Gastrocnemius medialis (tissue), 4 donors: ENCODE results near the gene RAB3C. TPM values are rescaled to one million over a fixed set of nuclear protein-coding genes. Genes with fewer than 3 reads are reported as not detected.

Experiments
- ATAC-seq, 2 donors: fragments of 150-250 bp; one replicate each; pipeline ENCODE4 v1.9.1; 2016
- DNase-seq, 2 donors: peaks; one replicate each; pipeline ENCODE4 v3.0.0-alpha.2; 2019
- H3K27ac ChIP-seq, 4 donors: fragments of 200-600 bp; sonication (generic); 1 replicate in 1 of 4; 2 replicates in 3 of 4; pipeline ENCODE4 v1.5.1; 2016 to 2018; ENCODE audit warnings: mild to moderate bottlenecking in 2 of 4, moderate library complexity in 1 of 4
- H3K27me3 ChIP-seq, 3 donors: fragments of 200-600 bp; sonication (generic) in 2 of 3; 1 replicate in 1 of 3; 2 replicates in 2 of 3; pipeline versions ENCODE4 v1.5.1 to v1.6.0; 2016 to 2019; ENCODE audit warnings: mild to moderate bottlenecking in 1 of 3, moderate library complexity in 1 of 3
- H3K36me3 ChIP-seq, 2 donors: fragments of 200-600 bp; sonication (generic) in 1 of 2; one replicate each; pipeline ENCODE4 v1.5.1; 2017 to 2018
- H3K4me1 ChIP-seq, 2 donors: fragments of 200-600 bp; sonication (generic) in 1 of 2; one replicate each; pipeline ENCODE4 v1.5.1; 2016 to 2017; ENCODE audit warnings: mild to moderate bottlenecking in 2 of 2
- H3K4me3 ChIP-seq, 4 donors: fragments of 200-600 bp; sonication (generic) in 3 of 4; 1 replicate in 1 of 4; 2 replicates in 3 of 4; pipeline ENCODE4 v1.5.1; 2016 to 2019; ENCODE audit warnings: mild to moderate bottlenecking in 2 of 4
- H3K9me3 ChIP-seq, 3 donors: fragments of 200-600 bp; sonication (generic) in 2 of 3; 1 replicate in 1 of 3; 2 replicates in 2 of 3; pipeline ENCODE4 v1.5.1; 2016 to 2019
- POLR2A ChIP-seq, 2 donors: fragments of 450-650 bp; IDR thresholded peaks; one replicate each; pipeline ENCODE4 v1.6.1; 2017; ENCODE audit warnings: antibody characterized with exemption in 2 of 2, mild to moderate bottlenecking in 2 of 2, moderate library complexity in 2 of 2
- in situ Hi-C, 4 donors: fragments of 200-750 bp; cut with MboI; loops; one replicate each; pipeline versions ENCODE4 v1.15.0 to v1.8.0; 2017; ENCODE audit warnings: low sequenced_read_pairs in 4 of 4
- intact Hi-C: fragments of 100-400 bp; cut with DNase I; formaldehyde crosslinking; loops from one replicate; pipeline ENCODE4 v1.15.1; 2023; ENCODE audit warnings: low total_unique reads
- total RNA-seq, 4 donors: library from RNA; depleted of rRNA; stranded (reverse); fragments of >200 nt; gene quantifications; one replicate each; pipeline versions ENCODE4 v1.1.0 to v1.2.3, GENCODE V29; 2016
- TF ChIP-seq, protein P1 (sequence below), 5 experiments: fragments of 450-650 bp in 3 of 5; fragments of 200-600 bp in 2 of 5; sonication (generic) in 2 of 5; IDR thresholded peaks in 4 of 5; conservative IDR thresholded peaks in 1 of 5; 1 replicate in 4 of 5; 2 replicates in 1 of 5; pipeline ENCODE4 v1.5.1; 2016 to 2019; ENCODE audit warnings: antibody characterized with exemption in 5 of 5, mild to moderate bottlenecking in 3 of 5, moderate library complexity in 3 of 5

The RAB3C gene
- total RNA-seq, 4 donors from 2014 or later = 0.02 to 0.73 (median 0.07) TPM

GRCh38 chr5:58751222-58751837 is 168.5 kb downstream of the RAB3C start:
- intact Hi-C loops (no loop called here), in situ Hi-C loops (no loop called here)
- Histone ChIP-seq H3K27me3 (no peaks in the 10 kb centered on the region), H3K9me3 (no peaks in the 10 kb centered on the region), H3K36me3 (no peaks in the 10 kb centered on the region), H3K4me1 (no peaks in the 10 kb centered on the region), H3K27ac (no peak overlapping the region), H3K4me3 (no peak overlapping the region)
- DNase-seq (no peak), ATAC-seq (no peak)
- TF ChIP-seq, protein P1, sequence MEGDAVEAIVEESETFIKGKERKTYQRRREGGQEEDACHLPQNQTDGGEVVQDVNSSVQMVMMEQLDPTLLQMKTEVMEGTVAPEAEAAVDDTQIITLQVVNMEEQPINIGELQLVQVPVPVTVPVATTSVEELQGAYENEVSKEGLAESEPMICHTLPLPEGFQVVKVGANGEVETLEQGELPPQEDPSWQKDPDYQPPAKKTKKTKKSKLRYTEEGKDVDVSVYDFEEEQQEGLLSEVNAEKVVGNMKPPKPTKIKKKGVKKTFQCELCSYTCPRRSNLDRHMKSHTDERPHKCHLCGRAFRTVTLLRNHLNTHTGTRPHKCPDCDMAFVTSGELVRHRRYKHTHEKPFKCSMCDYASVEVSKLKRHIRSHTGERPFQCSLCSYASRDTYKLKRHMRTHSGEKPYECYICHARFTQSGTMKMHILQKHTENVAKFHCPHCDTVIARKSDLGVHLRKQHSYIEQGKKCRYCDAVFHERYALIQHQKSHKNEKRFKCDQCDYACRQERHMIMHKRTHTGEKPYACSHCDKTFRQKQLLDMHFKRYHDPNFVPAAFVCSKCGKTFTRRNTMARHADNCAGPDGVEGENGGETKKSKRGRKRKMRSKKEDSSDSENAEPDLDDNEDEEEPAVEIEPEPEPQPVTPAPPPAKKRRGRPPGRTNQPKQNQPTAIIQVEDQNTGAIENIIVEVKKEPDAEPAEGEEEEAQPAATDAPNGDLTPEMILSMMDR (IDR thresholded peaks at IDR 0.05 in 4 of 5, conservative IDR thresholded peaks at IDR 0.05 in 1 of 5) = no peak
- TF ChIP-seq POLR2A (IDR thresholded peaks at IDR 0.05) = no peak

DNA sequence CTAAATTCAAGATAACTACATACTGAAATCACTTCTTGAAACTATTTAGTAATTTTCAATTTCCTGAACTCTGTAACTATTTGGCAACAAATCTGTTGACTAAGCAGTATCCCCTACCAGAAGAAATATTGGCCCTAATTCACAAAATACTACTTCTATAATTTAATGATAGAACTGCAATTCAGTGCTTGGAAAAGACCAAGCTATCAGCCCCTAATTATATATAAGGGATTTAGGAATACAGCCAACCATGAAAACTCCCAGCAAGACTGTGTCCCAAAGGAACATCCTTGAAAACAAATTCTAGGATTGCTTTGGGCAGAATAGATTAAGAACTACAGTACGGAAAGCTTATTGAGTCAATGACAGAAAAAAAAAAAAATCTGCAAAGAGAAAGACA is 169.2 kb downstream of the RAB3C start:
- Histone ChIP-seq H3K36me3 (no peaks in the 10 kb centered on the region), H3K4me1 (no peaks in the 10 kb centered on the region), H3K27ac (no peak overlapping the region), H3K4me3 (no peak overlapping the region), H3K9me3 (no peaks in the 10 kb centered on the region), H3K27me3 (no peaks in the 10 kb centered on the region)
- ATAC-seq = no peak
- TF ChIP-seq, protein P1 (IDR thresholded peaks at IDR 0.05 in 4 of 5, conservative IDR thresholded peaks at IDR 0.05 in 1 of 5) = no peak
- intact Hi-C loops (no loop called here), in situ Hi-C loops (no loop called here)
- DNase-seq = no peak

GRCh38 chr5:58753446-58753845 is 170.6 kb downstream of the RAB3C start:
- H3K36me3 ChIP-seq = no peaks in the 10 kb centered on the region
- TF ChIP-seq POLR2A (IDR thresholded peaks at IDR 0.05) = no peak
- TF ChIP-seq, protein P1 (IDR thresholded peaks at IDR 0.05 in 4 of 5, conservative IDR thresholded peaks at IDR 0.05 in 1 of 5) = no peak
- H3K27ac ChIP-seq = no peak overlapping the region
- H3K4me3 ChIP-seq = no peak overlapping the region
- H3K9me3 ChIP-seq = no peaks in the 10 kb centered on the region
- ATAC-seq (no peak), DNase-seq (no peak)
- no peaks in the 10 kb centered on the region for H3K4me1 ChIP-seq
- no peaks in the 10 kb centered on the region for H3K27me3 ChIP-seq
- in situ Hi-C loops = no loop called here
- intact Hi-C loops = no loop called here

DNA sequence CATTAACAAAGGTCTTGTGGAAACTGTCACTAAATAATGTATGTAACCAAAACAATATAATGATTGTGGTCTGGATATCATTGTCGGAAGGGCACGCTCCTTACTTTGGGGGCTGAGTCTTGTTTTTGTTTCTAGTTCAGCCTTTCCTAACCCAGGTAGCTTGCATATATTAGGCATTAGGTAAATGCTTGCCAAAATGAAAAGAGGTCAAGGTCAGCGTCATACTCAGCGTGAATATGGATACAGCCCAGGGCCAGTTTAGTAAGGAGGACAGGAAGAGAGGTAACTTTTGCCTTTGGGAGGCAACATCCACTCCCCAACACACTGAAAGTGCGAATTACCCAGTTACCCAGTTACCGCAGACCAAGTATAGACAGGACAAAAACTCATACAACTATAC is 171.4 kb downstream of the RAB3C start:
- no peak for ATAC-seq
- no peaks in the 10 kb centered on the region for H3K36me3 ChIP-seq
- DNase-seq = no peak
- intact Hi-C loops (no loop called here), in situ Hi-C loops (no loop called here)
- no peaks in the 10 kb centered on the region for H3K9me3 ChIP-seq
- no peak overlapping the region for H3K4me3 ChIP-seq
- no peak overlapping the region for H3K27ac ChIP-seq
- TF ChIP-seq, protein P1 (IDR thresholded peaks at IDR 0.05 in 4 of 5, conservative IDR thresholded peaks at IDR 0.05 in 1 of 5) = no peak
- no peak for TF ChIP-seq POLR2A (IDR thresholded peaks at IDR 0.05)
- peaks cover 0 to 3% of the 10 kb centered on the region in 2 donors for H3K4me1 ChIP-seq
- H3K27me3 ChIP-seq = no peaks in the 10 kb centered on the region

- no peak for TF ChIP-seq POLR2A (IDR thresholded peaks at IDR 0.05)
- TF ChIP-seq, protein P1 (IDR thresholded peaks at IDR 0.05 in 4 of 5, conservative IDR thresholded peaks at IDR 0.05 in 1 of 5) = no peak
- intact Hi-C loops = no loop called here
- in situ Hi-C loops = no loop called here
- no peak for ATAC-seq
- Histone ChIP-seq H3K9me3 (no peaks in the 10 kb centered on the region), H3K27ac (no peak overlapping the region), H3K4me3 (no peak overlapping the region), H3K27me3 (no peaks in the 10 kb centered on the region), H3K4me1 (peaks cover 0 to 7% of the 10 kb centered on the region in 2 donors), H3K36me3 (no peaks in the 10 kb centered on the region)
- no peak for DNase-seq
Measured at GRCh38 chr5:58755397-58755796, 172.5 kb downstream of the RAB3C start.
